GM19328 (cell line): ENCODE results near the gene PIANP.
"Not testable (repeated sequence)": the region's sequence is repeated elsewhere in the genome, so short reads cannot be mapped to it uniquely, and the experiment has no call there.

Experiments used
- ATAC-seq: cut with Tn5 transposase; IDR thresholded peaks from one replicate; pipeline ENCODE4 v1.9.1; 2021; ENCODE audit warnings: mild to moderate bottlenecking, moderate library complexity; ENCODE audit not compliant: unreplicated experiment

The PIANP gene

GRCh38 chr12:6708351-6708750 is 7.7 kb upstream of the PIANP start:
- ATAC-seq = not testable (repeated sequence)

GRCh38 chr12:6703631-6704030 is 3.0 kb upstream of the PIANP start:
- no peak for ATAC-seq

GRCh38 chr12:6701078-6701768 is 608 bp upstream of the PIANP start:
- no peak for ATAC-seq

- ATAC-seq = no peak
Observed at GRCh38 chr12:6699989-6700645, 498 bp downstream of the PIANP start.

GRCh38 chr12:6699259-6699988 is 1.2 kb downstream of the PIANP start:
- ATAC-seq = no peak

GRCh38 chr12:6698352-6699046 is 2.1 kb downstream of the PIANP start:
- no peak for ATAC-seq

- ATAC-seq = no peak
Observed at GRCh38 chr12:6697584-6698351, 2.8 kb downstream of the PIANP start.

- no peak for ATAC-seq
Observed at GRCh38 chr12:6696690-6697583, 3.7 kb downstream of the PIANP start.

GRCh38 chr12:6695313-6696045 is 5.1 kb downstream of the PIANP start:
- ATAC-seq = no peak

GRCh38 chr12:6694701-6695100 is 5.9 kb downstream of the PIANP start:
- no peak for ATAC-seq

- no peak for ATAC-seq
Observed at GRCh38 chr12:6693832-6694355, 6.7 kb downstream of the PIANP start.

GRCh38 chr12:6692888-6693287 is 7.7 kb downstream of the PIANP start:
- no peak for ATAC-seq

GRCh38 chr12:6691473-6691872 is 9.1 kb downstream of the PIANP start:
- ATAC-seq = no peak

GRCh38 chr12:6688999-6689882 is 11.4 kb downstream of the PIANP start, which contains the start of gene ZNF384:
ZNF384 (minus strand) TSS chr12:6689375; CDS start chr12:6679520, 9,855 bp downstream.
- peak; percentile 84 for ATAC-seq

- no peak for ATAC-seq
Observed at GRCh38 chr12:6688543-6688998, 12.0 kb downstream of the PIANP start.

- ATAC-seq = no peak
Observed at GRCh38 chr12:6685814-6686213, 14.8 kb downstream of the PIANP start.

- no peak for ATAC-seq
Observed at GRCh38 chr12:6684609-6685008, 16.0 kb downstream of the PIANP start.
